Astrocyte of the hippocampus (primary cell): Measurements from ENCODE around the gene ZNF608.

ENCODE experiments used
- DNase-seq: peaks from one replicate; pipeline ENCODE4 v3.0.0; 2011; ENCODE audit warnings: low read depth, low spot score

ZNF608 gene

DNA sequence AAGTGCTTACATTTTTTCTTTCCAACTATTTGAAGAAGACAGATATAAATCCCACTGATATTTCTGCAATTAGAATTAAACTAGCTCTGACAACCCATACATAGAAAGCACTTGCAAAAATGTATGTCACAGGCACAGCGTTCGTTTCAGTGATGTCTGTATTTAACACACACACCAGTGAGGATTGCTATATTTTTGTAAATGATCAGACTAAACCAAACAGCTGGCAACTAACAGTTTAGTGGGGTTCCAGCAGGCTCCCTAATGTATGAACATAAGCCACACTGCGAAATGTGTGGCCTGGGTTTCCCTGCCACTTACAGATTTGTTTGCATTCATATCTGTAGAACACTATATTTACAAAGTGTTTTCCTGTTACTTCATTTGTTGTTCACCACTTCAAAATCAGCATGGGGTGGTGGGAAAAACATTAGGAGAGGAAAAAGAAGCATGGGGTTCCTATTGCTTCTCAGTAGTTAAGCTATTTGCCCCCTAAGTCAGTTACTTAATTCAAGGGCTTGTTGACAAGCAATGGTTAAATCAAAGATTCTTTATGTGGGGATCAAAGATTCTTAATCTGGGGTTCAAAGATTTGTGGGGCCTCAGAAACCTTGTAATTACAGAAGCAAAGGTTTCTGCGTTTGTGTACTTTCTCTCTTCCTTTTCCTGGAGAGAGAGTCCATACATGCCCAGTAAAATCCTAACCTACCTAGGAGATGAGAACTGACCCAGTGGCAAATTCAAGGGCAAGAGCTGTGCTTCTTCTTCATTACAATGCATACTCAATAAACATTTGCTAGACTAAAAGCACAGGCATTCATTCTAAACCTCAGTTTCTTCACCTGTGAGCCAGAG, 27.1 kb downstream of the ZNF608 start:
- no peak for DNase-seq

GRCh38 chr5:124718380-124718789, 28.1 kb downstream of the ZNF608 start:
- peak; percentile 41 for DNase-seq

DNA sequence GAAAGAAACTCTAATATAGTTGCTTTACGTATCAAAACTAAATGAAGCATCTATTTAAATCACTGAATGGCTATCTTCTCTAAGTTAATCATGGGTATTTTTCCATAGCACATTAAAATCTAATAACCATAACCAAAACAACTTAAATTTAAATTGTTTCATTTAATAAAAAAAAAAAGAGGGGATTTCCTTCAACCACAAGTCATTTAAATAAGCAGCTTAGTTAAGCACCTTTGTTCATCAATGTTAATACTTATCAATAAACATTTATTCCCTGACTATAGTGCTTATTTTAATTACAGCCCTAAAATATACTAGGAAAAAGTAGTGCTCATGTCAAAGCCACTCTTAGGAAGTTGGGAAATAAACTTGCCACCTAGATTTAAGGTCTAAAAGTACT, 30.3 kb downstream of the ZNF608 start:
- no peak for DNase-seq

GRCh38 chr5:124714910-124715309, 31.5 kb downstream of the ZNF608 start:
- DNase-seq, result no peak

- DNase-seq, result no peak
Measured at GRCh38 chr5:124713595-124713994, 32.8 kb downstream of the ZNF608 start.

GRCh38 chr5:124712731-124713305, 33.6 kb downstream of the ZNF608 start:
- DNase-seq, result no peak

DNA sequence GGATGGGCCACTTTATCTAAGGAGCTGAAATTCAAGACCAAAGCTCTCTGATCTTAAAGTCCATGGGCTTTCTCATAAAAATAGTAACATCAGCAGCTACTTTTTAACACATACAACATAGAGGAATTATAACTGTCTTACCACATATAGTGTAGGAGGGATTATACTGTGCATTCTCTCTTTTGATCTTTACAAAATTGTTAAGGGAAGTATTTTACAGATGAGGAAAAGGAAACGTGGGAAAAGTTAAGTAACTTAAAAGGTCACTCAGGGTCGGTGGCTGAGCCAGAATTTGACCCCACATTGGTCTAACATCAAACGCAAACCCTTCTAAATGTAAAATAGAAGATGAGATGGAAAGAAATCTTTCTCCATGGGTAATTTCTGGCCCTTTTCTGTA, 38.4 kb downstream of the ZNF608 start:
- no peak for DNase-seq

- DNase-seq, result peak; percentile 18
Measured at GRCh38 chr5:124707520-124707919, 38.9 kb downstream of the ZNF608 start.

DNA sequence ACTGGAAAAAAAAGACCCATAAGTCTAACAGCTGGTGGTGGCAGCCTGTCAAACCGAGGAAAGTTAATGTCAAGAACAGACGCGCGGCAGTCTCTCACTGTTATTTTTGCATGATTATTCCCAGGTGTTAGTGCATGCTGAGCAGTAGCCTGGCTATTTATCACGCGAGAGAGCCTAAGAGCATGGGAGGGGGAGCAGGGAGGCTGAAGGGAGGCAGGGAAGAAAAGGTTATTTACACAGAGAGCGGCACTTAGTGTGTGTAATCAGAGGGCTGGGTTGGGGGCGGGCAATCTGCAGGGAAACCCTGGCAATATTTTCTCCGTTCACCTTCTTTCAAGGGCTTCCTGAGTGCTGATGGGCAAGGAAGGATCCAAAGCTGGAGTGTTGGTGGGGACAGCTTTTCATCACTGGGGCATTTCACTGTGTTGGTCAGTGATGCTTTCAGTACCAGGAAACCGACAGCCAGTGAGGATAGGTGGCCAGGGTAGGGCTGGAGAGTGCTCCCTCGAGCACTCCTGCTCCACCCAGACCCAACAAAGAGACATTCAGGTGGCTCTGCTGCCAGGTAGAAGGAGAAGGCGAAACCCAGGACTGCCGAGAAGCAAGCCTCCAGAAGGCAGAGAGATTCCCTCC, 39.6 kb downstream of the ZNF608 start:
- DNase-seq, result peak; percentile 30

GRCh38 chr5:124706051-124706450, 40.4 kb downstream of the ZNF608 start:
- no peak for DNase-seq

DNA sequence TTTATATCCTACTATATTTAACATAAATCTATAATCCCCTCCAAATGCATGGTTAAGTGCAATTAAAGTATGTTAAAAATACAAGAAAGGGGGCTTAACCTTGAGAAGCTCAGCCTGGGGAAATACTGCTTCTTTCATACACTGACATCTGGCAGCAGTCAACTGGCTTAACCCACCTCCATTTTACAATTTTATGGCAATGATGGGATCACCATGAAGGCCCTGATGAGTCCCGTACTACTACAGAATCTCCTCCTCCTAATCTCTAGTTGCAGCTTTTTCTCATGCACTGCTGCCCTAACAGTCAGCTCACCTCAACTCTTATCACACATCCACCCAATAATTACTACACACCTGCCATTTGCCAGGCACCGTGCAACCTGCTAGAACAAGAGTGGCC, 40.9 kb downstream of the ZNF608 start:
- DNase-seq, result no peak

- DNase-seq, result no peak
Measured at GRCh38 chr5:124704594-124705284, 41.7 kb downstream of the ZNF608 start.

DNA sequence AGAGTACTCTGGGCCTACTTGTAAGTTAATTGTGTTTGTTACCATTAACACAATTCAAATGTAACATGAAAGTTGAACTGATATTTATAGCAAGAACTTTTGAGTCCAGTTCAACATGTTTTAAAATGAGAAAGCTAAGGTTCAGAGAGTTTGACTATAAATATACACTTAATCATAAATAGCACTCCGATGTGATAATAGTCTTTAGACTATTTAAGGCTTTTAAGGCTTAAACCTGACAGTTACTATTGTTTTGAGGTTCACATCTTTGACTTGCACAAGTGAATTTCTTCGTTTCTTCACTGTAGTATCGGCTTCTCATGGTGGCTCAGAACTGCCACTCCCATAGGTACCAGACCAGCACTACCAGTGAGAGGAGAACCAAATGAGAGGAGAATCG, 42.4 kb downstream of the ZNF608 start:
- no peak for DNase-seq

GRCh38 chr5:124702525-124702924, 43.9 kb downstream of the ZNF608 start:
- DNase-seq, result no peak

GRCh38 chr5:124701873-124702425, 44.5 kb downstream of the ZNF608 start:
- no peak for DNase-seq

GRCh38 chr5:124701016-124701415, 45.4 kb downstream of the ZNF608 start:
- DNase-seq, result no peak

DNA sequence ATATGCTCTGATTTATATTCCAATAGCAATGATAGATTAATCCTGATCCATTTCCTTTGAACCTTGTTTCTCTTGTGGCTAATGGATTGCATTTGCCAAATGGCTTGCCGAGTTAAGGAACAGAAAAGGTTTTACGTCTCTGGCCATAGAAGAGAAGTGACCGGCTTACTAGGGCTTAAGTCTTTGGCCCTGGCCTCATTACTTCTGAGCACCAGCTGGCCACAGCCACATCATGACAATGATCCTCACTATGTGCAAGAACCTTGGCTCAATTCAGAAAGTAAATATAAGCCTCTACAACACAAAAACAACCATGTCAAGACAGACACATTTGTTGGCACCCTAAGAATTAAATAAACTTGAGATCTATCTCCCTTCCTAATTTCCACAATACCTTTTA, 46.1 kb downstream of the ZNF608 start:
- DNase-seq, result no peak

DNA sequence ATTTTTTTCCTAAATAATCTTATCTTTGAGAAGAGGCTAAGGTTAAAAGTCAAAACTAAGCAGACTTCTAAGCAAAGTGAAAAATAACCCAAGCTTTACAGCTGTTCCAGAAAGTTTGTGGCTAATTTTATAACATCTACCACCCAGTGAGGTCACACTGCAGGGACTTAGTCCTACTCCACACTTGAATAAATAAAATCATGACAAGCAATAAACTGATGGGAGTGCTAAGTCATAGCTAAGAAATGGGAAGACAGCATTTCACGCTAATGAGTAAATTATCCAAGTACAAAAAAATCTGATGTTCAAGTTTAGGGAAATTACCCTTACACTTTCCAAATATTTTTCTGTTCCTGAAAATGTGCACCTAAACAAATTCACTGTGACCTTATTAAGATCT, 47.7 kb downstream of the ZNF608 start:
- peak; percentile 25 for DNase-seq

GRCh38 chr5:124697933-124698591, 48.4 kb downstream of the ZNF608 start:
- peak; percentile 88 for DNase-seq

GRCh38 chr5:124697501-124697900, 48.9 kb downstream of the ZNF608 start:
- DNase-seq, result no peak

- DNase-seq, result no peak
Measured at GRCh38 chr5:124696898-124697297, 49.5 kb downstream of the ZNF608 start.
